ENCODE results near the gene NCS1. TPM values are rescaled to one million over a fixed set of nuclear protein-coding genes. Genes with fewer than 3 reads are reported as not detected.

Gene NCS1
- total and polyA plus RNA-seq, 2 of the 8 experiments (the other 6 are each of a cell fraction or from before 2014, with no cell fraction given) = 34.7 to 47.6 TPM

- Histone ChIP-seq H3K23me2 (ENCODE audit: low read depth, low read length) (no peaks in the 10 kb centered on the region), H2BK15ac (ENCODE audit: low read length) (no peak overlapping the region), H2BK120ac (replicated peaks; ENCODE audit: low read depth, low read length) (no peak overlapping the region), H3K4me3 (ENCODE audit: extremely low read depth in 1 of 4, insufficient read depth in 2 of 4, low read depth in 3 of 4, low read length in 4 of 4) (no peak overlapping the region), H4K20me1 (replicated peaks in 1 of 2; ENCODE audit: control insufficient read depth in 1 of 2, insufficient read depth in 2 of 2, low read length in 2 of 2) (no peaks in the 10 kb centered on the region), H3K79me1 (ENCODE audit: low read depth, low read length) (peaks cover 11% of the 10 kb centered on the region), H3K9ac (replicated peaks in 1 of 4; ENCODE audit: extremely low read depth in 1 of 4, low read depth in 3 of 4, low read length in 3 of 4) (no peak overlapping the region; a peak in 1 of 7 replicates), H3K27ac (ENCODE audit: low read depth, low read length) (no peak overlapping the region), H3K4me1 (replicated peaks in 1 of 4; ENCODE audit: control insufficient read depth in 3 of 4, insufficient read depth in 4 of 4, low read length in 3 of 4) (peaks cover 0 to 5% (median 0%) of the 10 kb centered on the region in 4 experiments; a peak in 1 of 7 replicates), H2AK5ac (ENCODE audit: low read depth, low read length) (no peak overlapping the region), H2BK5ac (ENCODE audit: low read depth, low read length) (no peak overlapping the region), H4K8ac (ENCODE audit: extremely low read depth, insufficient read depth, low read length) (no peak overlapping the region), H4K91ac (replicated peaks; ENCODE audit: insufficient read length, low read length) (no peak overlapping the region), H3K79me2 (ENCODE audit: control insufficient read depth in 1 of 2, insufficient read depth in 2 of 2, low read length in 2 of 2) (peaks cover 4 to 8% of the 10 kb centered on the region in 2 experiments; a peak in 3 of 4 replicates), H4K5ac (ENCODE audit: insufficient read length, low read depth, low read length) (no peak overlapping the region), H3K23ac (ENCODE audit: insufficient read length) (no peak overlapping the region), H3K27me3 (replicated peaks in 1 of 4; ENCODE audit: control insufficient read depth in 3 of 4, extremely low read depth in 1 of 4, insufficient read depth in 3 of 4, low read length in 3 of 4) (no peaks in the 10 kb centered on the region; a peak in 1 of 7 replicates), H2BK20ac (ENCODE audit: low read length) (no peak overlapping the region), H3K18ac (ENCODE audit: extremely low read depth, low read length) (no peak overlapping the region), H2AFZ (ENCODE audit: low read length) (no peak overlapping the region), H3K4ac (replicated peaks; ENCODE audit: insufficient read length, low read depth, low read length) (no peak overlapping the region), H3K4me2 (ENCODE audit: insufficient read depth in 1 of 2, low read depth in 2 of 2, low read length in 2 of 2) (no peak overlapping the region), H3K36me3 (ENCODE audit: control insufficient read depth in 2 of 4, insufficient read depth in 4 of 4, low read length in 3 of 4) (no peaks in the 10 kb centered on the region), H2BK12ac (ENCODE audit: low read depth, low read length) (no peak overlapping the region), H3K56ac (replicated peaks; ENCODE audit: insufficient read length, low read depth, low read length) (no peak overlapping the region), H3K9me3 (ENCODE audit: insufficient read depth in 2 of 2, low read depth in 1 of 2, low read length in 1 of 2) (no peaks in the 10 kb centered on the region), H3K14ac (ENCODE audit: insufficient read length) (no peak overlapping the region)
- FAIRE-seq (peak; percentile 50), DNase-seq (ENCODE audit: low read depth in 1 of 2, low spot score in 2 of 2) (no peak)
- WGBS, 2 experiments (ENCODE audit: extremely low coverage in 1 of 2, insufficient coverage in 1 of 2, insufficient read length in 1 of 2, insufficient replicate concordance in 2 of 2, low coverage in 1 of 2, low lambda C conversion rate in 2 of 2, missing lambda C conversion rate in 1 of 2) = 95% methylated on average over 8 of the region's 8 CpGs; no CpG with 5 or more reads in 1 of the 2 experiments
- POLR2A ChIA-PET (ENCODE audit: partially characterized antibody) = no interaction called here
- CTCF ChIA-PET (ENCODE audit: partially characterized antibody) = interaction anchor here (1.2 to 2.1 kb wide), 4 partner anchors 10 to 120 kb away, joined by 4 to 7 read pairs (median 6); no protein-coding TSS in a partner anchor
- TF ChIP-seq SIRT6 (IDR thresholded peaks at IDR 0.05; ENCODE audit: low read length) (no peak), JUND (IDR thresholded peaks at IDR 0.05; ENCODE audit: low read length) (no peak), USF2 (IDR thresholded peaks at IDR 0.05; ENCODE audit: low read length) (no peak), NANOG (IDR thresholded peaks at IDR 0.05; ENCODE audit: insufficient read depth, low read depth, low read length, poor library complexity, severe bottlenecking) (no peak), ZNF274 (IDR thresholded peaks at IDR 0.05; ENCODE audit: borderline replicate concordance, extremely low read depth, low read length) (no peak), RAD21 (IDR thresholded peaks at IDR 0.05 in 1 of 2, conservative IDR thresholded peaks at IDR 0.05 in 1 of 2; ENCODE audit: low read depth in 2 of 2, low read length in 2 of 2) (no peak), RNF2 (IDR thresholded peaks at IDR 0.05; ENCODE audit: borderline replicate concordance, low read depth, low read length, missing control alignments, poor library complexity, severe bottlenecking) (no peak), FOSL1 (IDR thresholded peaks at IDR 0.05; ENCODE audit: insufficient read depth, low read depth, low read length) (no peak), CREB1 (IDR thresholded peaks at IDR 0.05) (no peak), POLR2A (IDR thresholded peaks at IDR 0.05; ENCODE audit: control extremely low read depth in 1 of 2, low read depth in 2 of 2, low read length in 2 of 2) (no peak), SP2 (IDR thresholded peaks at IDR 0.05; ENCODE audit: low read length) (no peak), CHD1 (IDR thresholded peaks at IDR 0.05; ENCODE audit: low read depth, low read length) (no peak), MAX (IDR thresholded peaks at IDR 0.05) (no peak)
These were observed 27.4 kb downstream of the NCS1 start for GRCh38 chr9:130199605-130200004.

Data from H1 (cell line).